HAP-1 (cell line): Measurements from ENCODE around the gene DZANK1.

Source experiments
- DNase-seq, 2 experiments: peaks; one replicate each; pipeline ENCODE4 v3.0.0-alpha.2; 2016 to 2020; ENCODE audit warnings: low spot score in 2 of 2
- H3K27me3 ChIP-seq: fragments of 250-450 bp; sonication (Bioruptor Pico); 2 replicates; pipeline ENCODE4 v1.5.1; 2020; ENCODE audit warnings: low read depth, mild to moderate bottlenecking, moderate library complexity
- H3K36me3 ChIP-seq: fragments of 250-450 bp; sonication (Bioruptor Pico); replicated peaks from 2 replicates; pipeline ENCODE4 v1.5.1; 2020; ENCODE audit warnings: mild to moderate bottlenecking
- H3K4me1 ChIP-seq: fragments of 250-450 bp; sonication (Bioruptor Pico); 2 replicates; pipeline ENCODE4 v1.5.1; 2020; ENCODE audit warnings: mild to moderate bottlenecking
- H3K4me3 ChIP-seq: fragments of 250-450 bp; sonication (Bioruptor Pico); 2 replicates; pipeline ENCODE4 v1.5.1; 2020; ENCODE audit warnings: mild to moderate bottlenecking, moderate library complexity
- H3K9me3 ChIP-seq: fragments of 250-450 bp; sonication (Bioruptor Pico); 2 replicates; pipeline ENCODE4 v1.5.1; 2020; ENCODE audit warnings: mild to moderate bottlenecking, moderate library complexity
- in situ Hi-C: fragments of 300-500 bp; cut with MboI; formaldehyde crosslinking; loops from 3 replicates; pipeline ENCODE4 v1.14.3; 2020; ENCODE audit warnings: low sequenced_read_pairs, inconsistent platforms, mixed read lengths

The DZANK1 gene

DNA sequence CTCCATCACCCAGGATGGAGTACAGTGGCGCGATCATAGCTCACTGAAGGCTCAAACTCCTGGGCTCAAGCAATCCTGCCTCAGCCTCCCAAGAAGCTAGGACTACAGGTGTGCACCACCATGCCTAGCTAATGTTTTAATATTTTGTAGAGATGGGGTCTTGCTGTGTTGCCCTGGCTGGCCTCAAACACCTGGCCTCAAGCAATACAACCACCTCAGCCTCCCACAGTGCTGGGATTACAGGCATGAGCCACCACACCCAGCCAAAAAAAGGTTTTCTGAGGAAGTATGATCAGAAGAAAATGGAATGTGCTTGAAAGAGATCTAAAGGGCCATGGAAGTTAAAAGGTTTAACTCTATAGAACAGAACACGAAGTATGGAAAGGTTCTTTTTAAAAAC is 21.5 kb upstream of the DZANK1 start:
- DNase-seq = no peak
- in situ Hi-C loops = no loop called here
- peaks cover 47% of the 10 kb centered on the region for H3K36me3 ChIP-seq

DNA sequence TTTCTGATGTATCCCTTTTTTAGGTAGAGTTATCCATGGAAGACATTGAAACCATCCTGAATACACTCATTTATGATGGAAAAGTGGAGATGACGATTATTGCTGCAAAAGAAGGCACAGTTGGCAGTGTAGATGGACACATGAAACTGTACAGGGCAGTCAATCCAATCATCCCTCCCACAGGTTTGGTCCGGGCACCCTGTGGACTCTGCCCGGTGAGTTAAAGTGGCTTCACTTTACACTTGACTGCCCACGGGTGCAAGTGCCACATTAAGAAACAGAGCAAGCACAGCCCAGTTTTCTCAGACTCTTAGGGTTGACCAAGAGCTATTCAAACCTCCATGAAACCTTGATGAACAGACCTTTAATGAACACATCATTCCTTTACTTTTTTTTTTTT is 14.8 kb upstream of the DZANK1 start:
- no peaks in the 10 kb centered on the region for H3K4me1 ChIP-seq
- in situ Hi-C loops = no loop called here

More for the DNA sequence above, 21.5 kb upstream of the DZANK1 start:
- Histone ChIP-seq H3K27me3 (no peaks in the 10 kb centered on the region), H3K9me3 (no peaks in the 10 kb centered on the region), H3K4me3 (no peak overlapping the region), H3K4me1 (no peaks in the 10 kb centered on the region)

DNA sequence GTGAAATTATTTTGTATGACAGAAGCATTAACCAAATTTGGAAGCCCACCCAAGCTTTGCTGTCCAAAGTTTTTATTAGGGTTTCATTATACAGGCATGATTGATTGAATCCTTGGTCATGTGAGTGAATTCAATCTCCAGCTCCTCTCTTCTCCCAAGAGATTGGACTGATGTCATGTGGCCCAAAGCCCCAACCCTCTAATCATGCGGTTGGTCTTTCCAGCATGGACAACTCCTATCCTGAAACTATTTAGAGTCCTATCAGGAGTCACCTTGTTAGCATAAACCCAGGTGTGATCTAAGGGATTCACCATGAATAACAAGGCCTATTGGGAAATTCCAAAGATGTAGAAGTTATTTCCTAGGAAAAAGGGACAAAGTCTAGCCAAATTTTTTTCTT is 11.0 kb upstream of the DZANK1 start:
- no peaks in the 10 kb centered on the region for H3K27me3 ChIP-seq
- H3K36me3 ChIP-seq = peaks cover 69% of the 10 kb centered on the region
- in situ Hi-C loops = no loop called here
- DNase-seq = no peak
- no peaks in the 10 kb centered on the region for H3K9me3 ChIP-seq
- no peak overlapping the region for H3K4me3 ChIP-seq
- H3K4me1 ChIP-seq = no peaks in the 10 kb centered on the region

More for the DNA sequence above, 14.8 kb upstream of the DZANK1 start:
- Histone ChIP-seq H3K4me3 (no peak overlapping the region), H3K27me3 (no peaks in the 10 kb centered on the region), H3K36me3 (peaks cover 70% of the 10 kb centered on the region), H3K9me3 (no peaks in the 10 kb centered on the region)
- no peak for DNase-seq

DNA sequence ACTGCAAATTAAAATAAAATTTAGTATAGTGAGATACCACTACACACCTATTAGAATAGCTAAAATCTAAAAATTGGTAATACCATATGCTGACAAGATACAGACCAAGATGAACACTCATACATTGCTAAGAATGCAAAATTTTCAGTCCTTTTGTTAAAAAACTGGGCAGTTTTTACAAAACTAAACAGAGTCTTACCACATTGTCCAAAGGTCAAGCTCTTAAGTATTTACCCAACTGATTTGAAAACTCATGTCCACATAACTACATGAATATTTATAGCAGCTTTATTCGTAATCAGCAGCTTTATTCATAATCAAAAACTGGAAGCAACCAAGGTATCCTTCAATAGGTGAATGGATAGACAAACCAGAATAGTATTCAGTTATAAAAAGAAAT is 10.4 kb upstream of the DZANK1 start:
- no peaks in the 10 kb centered on the region for H3K4me1 ChIP-seq
- no peaks in the 10 kb centered on the region for H3K27me3 ChIP-seq
- DNase-seq = no peak
- in situ Hi-C loops = no loop called here
- no peaks in the 10 kb centered on the region for H3K9me3 ChIP-seq
- H3K4me3 ChIP-seq = no peak overlapping the region
- peaks cover 65% of the 10 kb centered on the region for H3K36me3 ChIP-seq

DNA sequence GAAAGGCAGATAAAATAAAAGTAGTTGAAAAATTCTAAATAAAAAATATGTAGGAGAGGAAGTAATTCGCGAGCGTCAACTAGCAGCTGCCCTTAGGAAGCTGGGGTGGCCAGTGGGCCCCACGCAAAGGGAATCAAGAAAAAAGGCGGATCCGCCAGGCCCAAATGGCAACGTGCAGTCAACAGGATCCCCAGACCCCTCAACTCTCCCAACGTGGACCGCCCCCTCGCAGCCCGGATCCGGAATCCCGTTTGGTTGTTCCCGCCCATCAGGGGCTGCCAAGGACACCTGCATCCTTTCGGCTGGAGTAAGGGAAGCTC is 296 bp downstream of the DZANK1 start:
- in situ Hi-C loops = no loop called here
- Histone ChIP-seq H3K4me1 (peaks cover 15% of the 10 kb centered on the region), H3K27me3 (no peaks in the 10 kb centered on the region), H3K9me3 (no peaks in the 10 kb centered on the region), H3K36me3 (peaks cover 10% of the 10 kb centered on the region), H3K4me3 (peak overlapping the region; percentile 98)
- DNase-seq = no peak

DNA sequence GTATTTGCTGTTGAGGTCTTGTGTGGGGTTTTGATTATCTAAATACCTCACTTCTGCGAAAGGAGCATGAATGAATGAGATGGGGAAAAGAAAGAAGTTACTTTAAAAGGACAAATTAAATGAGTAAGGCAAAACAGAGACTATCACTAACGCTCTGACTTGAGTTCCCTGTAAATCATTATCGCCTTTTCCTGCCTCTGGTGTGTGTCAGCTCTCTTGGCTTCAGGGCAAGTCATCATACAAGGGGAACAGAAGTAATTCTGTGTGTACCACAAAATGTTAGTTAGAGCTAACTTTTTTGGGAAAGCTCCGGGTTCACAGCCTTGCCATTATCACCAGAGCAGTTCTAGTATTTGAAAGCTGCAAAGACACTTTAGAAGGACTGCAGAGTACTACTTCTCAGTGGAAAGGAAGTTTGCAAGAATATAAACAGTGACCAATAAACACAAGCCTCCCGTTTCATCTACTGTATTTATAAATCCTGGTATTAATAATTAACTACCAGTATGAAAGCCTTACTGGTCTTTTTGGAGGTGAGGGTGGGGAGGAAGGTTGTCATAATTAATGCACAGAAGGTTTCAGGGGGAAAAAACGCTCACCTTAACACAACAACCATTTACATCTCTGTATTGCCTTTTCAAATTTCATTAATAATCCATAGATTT is 1.2 kb downstream of the DZANK1 start:
- Histone ChIP-seq H3K9me3 (no peaks in the 10 kb centered on the region), H3K27me3 (no peaks in the 10 kb centered on the region), H3K36me3 (peaks cover 4% of the 10 kb centered on the region; the same call in 1 of the 2 replicates), H3K4me1 (peaks cover 15% of the 10 kb centered on the region), H3K4me3 (no peak overlapping the region)
- DNase-seq = no peak
- in situ Hi-C loops = no loop called here

DNA sequence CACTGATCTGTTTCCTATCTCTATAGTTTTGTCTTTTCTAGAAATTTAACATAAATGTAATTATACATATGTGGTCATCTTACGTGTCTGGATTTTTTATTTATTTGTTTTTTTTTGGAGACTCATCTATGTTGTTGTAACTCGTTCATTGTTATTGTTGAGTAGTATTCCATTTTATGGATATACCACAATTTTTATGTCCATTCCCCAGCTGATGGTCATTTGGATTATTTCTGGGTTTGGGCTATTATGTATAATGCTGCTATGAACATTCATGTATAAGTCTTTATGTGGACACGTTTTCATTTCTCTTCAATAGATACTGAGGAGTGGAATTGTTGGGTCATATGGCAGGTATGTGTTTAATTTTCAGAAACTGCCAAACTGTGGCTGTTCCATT is 10.2 kb downstream of the DZANK1 start:
- Histone ChIP-seq H3K4me3 (no peak overlapping the region), H3K9me3 (no peaks in the 10 kb centered on the region), H3K4me1 (no peaks in the 10 kb centered on the region), H3K27me3 (no peaks in the 10 kb centered on the region), H3K36me3 (no peaks in the 10 kb centered on the region)
- no peak for DNase-seq
- in situ Hi-C loops = no loop called here

DNA sequence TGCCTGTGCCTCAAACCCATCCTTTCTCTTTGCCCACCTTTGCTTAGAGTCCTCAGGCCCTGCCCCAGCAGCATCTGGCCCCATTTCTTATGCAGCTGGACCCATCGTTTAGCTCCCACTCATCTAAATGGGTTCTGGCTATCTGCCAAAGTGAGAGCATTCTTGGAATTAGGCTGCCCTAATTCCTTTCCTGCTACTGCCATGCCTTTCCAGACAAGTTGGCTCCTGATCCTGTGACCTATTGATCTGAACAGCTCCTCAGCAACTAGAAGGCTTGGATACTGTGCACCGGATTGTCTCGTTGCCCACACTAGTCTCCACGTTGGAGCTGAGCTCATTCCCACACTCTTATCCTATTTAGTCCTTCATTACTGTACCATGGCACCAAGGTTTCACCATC is 22.9 kb downstream of the DZANK1 start:
- Histone ChIP-seq H3K4me1 (no peaks in the 10 kb centered on the region), H3K36me3 (no peaks in the 10 kb centered on the region), H3K9me3 (no peaks in the 10 kb centered on the region), H3K27me3 (no peaks in the 10 kb centered on the region), H3K4me3 (no peak overlapping the region)
- in situ Hi-C loops = no loop called here
- DNase-seq = no peak

DNA sequence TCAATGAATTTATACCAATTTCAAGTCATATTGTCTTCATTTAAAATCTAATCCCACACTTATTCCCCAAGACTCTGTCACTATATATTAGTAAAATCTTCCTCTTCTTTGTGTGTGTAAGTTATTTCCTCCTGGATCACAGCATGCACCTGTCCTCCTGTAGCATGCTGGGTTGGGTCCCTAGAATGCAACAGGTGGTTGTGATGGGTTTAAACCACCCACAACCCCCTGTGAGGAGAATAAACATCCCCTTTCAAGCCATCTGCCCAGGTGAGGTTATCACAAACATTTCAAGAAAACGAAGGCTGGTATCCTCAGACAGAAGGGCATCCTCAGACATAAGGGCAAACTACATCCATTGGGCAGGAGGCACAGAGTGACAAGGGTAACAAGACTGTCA is 26.4 kb downstream of the DZANK1 start:
- Histone ChIP-seq H3K27me3 (no peaks in the 10 kb centered on the region), H3K4me3 (no peak overlapping the region), H3K36me3 (no peaks in the 10 kb centered on the region), H3K4me1 (no peaks in the 10 kb centered on the region), H3K9me3 (no peaks in the 10 kb centered on the region)
- DNase-seq = no peak
- in situ Hi-C loops = no loop called here

DNA sequence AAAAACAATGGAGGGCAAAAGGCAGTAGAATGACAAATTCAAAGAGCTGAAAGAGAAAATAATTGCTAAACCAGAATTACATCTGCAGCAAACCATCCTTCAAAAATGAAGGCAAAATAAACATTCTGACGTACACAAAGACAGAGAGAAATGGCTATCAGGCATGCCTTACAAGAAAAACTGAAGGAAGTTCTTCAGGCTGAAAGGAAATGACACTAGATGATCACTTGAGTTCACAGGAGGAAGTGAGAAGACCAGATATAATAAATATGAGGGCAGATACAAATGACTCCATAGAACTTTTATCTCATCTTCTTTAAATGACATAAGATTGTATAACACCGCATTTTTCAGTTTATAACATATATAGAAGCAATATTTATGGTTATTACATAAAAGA is 30.0 kb downstream of the DZANK1 start:
- no peak for DNase-seq

DNA sequence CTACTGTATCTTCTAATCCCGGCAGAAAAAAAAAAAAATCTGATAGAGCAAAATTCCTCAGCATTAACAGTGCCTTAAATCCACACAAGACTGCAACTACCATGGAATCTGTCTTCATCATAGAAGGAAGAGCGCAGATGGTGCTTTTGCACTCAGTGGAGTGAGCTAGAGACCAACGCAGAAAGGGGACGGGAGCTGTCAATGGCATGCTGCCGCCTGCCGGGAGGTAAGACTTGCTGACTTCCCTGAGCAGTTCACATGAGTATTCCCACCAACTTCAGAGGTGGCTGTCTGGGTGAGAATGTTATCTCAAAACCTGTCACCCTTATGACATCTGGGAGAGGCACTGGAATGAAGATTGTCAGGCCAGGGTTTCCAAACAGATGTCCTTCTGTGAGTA is 35.6 kb downstream of the DZANK1 start:
- in situ Hi-C loops = no loop called here
- Histone ChIP-seq H3K36me3 (no peaks in the 10 kb centered on the region), H3K27me3 (no peaks in the 10 kb centered on the region), H3K4me1 (no peaks in the 10 kb centered on the region), H3K9me3 (no peaks in the 10 kb centered on the region), H3K4me3 (no peak overlapping the region)
- no peak for DNase-seq

More for the DNA sequence above, 30.0 kb downstream of the DZANK1 start:
- H3K4me3 ChIP-seq = no peak overlapping the region
- in situ Hi-C loops = no loop called here
- H3K36me3 ChIP-seq = no peaks in the 10 kb centered on the region
- H3K9me3 ChIP-seq = no peaks in the 10 kb centered on the region
- no peaks in the 10 kb centered on the region for H3K4me1 ChIP-seq
- no peaks in the 10 kb centered on the region for H3K27me3 ChIP-seq

DNA sequence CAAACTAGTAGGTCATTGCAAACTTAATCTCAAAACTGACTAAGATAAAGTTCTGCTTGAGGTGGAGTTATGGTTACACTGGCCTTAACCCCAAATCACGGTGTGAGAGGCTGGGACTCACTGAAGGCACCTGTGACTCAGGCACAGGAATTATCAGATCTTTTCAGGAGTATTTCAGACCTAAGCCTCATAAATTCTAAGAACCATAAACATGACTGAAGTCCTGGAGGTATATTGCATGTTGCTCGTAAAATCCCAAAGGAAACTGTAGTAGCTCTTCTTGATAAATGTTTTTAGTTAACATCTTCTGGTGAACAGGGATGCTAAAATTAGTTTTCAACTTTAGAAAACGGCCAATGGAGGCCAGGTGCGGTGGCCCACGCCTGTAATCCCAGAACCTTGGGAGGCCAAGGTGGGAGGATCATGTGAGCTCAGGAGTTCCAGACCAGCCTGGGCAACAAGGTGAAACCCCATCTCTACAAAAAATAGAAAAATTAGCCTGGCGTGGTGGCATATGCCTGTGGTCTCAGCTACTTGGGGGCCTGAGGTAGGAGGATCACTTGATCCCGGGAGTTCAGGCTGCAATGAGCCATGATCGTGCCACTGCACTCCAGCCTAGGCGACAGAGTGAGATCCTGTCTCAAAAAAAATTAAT is 36.5 kb downstream of the DZANK1 start:
- no peak for DNase-seq
- no peaks in the 10 kb centered on the region for H3K27me3 ChIP-seq
- in situ Hi-C loops = no loop called here
- no peaks in the 10 kb centered on the region for H3K9me3 ChIP-seq
- H3K36me3 ChIP-seq = no peaks in the 10 kb centered on the region
- no peak overlapping the region for H3K4me3 ChIP-seq
- H3K4me1 ChIP-seq = no peaks in the 10 kb centered on the region

DNA sequence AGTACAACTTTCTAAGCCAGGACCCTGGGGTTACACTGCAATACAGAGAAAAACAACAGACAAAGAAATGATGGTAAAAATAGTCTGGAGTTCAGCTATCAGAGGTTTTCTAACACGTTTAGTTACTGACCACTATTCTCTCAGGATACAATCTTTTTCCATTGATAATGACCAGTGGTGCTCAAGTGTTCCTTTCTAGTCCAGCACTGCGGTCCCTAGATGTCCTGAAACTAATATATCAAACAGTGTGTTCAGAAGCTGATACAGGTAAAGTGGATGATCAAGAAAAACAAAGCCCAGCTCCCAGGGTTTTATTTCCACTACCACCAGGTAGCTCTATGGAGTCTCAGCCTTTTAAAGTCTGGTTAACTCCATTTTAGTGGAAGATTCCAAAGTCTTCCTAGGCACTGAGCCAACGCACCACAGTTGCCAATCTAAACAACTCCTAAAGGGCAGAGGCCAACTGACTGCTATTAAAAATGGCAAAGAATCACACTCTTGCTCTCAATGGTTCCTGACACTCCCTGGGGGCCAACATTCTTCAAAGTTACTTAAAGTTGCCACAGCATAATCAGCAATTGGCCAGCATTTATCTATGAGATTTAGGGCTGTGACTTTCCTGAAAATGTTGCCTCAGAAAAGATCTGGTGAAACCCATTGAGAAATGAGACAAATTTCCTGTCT is 38.2 kb downstream of the DZANK1 start:
- Histone ChIP-seq H3K4me1 (no peaks in the 10 kb centered on the region), H3K4me3 (no peak overlapping the region), H3K27me3 (no peaks in the 10 kb centered on the region), H3K9me3 (no peaks in the 10 kb centered on the region), H3K36me3 (no peaks in the 10 kb centered on the region)
- in situ Hi-C loops = no loop called here
- DNase-seq = no peak

DNA sequence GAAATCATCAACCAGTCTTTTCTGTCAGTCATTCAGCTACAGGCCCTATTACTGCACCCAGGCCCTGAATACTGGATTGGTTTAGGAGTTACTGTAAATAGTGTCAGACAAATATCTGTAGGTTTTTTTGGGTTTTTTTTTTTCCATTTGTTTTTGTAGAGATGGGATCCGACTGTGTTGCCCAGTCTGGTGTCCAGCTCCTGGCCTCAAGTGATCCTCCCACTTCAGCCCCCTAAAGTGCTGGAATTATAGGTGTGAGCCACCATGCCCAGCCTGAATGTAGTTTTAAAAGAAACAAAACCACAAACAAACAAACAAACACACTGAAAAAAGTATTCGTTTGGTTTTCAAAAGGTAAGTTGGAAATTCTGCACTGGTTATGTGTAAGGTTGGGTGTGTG is 39.6 kb downstream of the DZANK1 start:
- in situ Hi-C loops = no loop called here
- Histone ChIP-seq H3K27me3 (no peaks in the 10 kb centered on the region), H3K4me3 (no peak overlapping the region), H3K36me3 (no peaks in the 10 kb centered on the region), H3K4me1 (no peaks in the 10 kb centered on the region), H3K9me3 (no peaks in the 10 kb centered on the region)
- no peak for DNase-seq
